HEK293 (cell line): Measurements from ENCODE around the gene RGS9.
"Not testable (repeated sequence)": the region's sequence is repeated elsewhere in the genome, so short reads cannot be mapped to it uniquely, and the experiment has no call there.

Source experiments
- ATF2 ChIP-seq: fragments of 450-650 bp; formaldehyde crosslinking; IDR thresholded peaks from 2 replicates; pipeline ENCODE4 v1.5.1; 2016; ENCODE audit warnings: missing biosample characterization, missing genetic modification characterization, low read depth
- BCL6B ChIP-seq: fragments of 450-650 bp; formaldehyde crosslinking; IDR thresholded peaks from 2 replicates; pipeline ENCODE4 v1.5.1; 2017; ENCODE audit warnings: missing biosample characterization, missing genetic modification characterization
- CTCF ChIP-seq: fragments of 450-650 bp; formaldehyde crosslinking; IDR thresholded peaks from 2 replicates; pipeline ENCODE4 v1.5.1; 2016; ENCODE audit warnings: missing biosample characterization, missing genetic modification characterization
- HIC1 ChIP-seq: fragments of 450-650 bp; formaldehyde crosslinking; IDR thresholded peaks from 2 replicates; pipeline ENCODE4 v1.5.1; 2016; ENCODE audit warnings: missing biosample characterization, missing genetic modification characterization
- ZBTB20 ChIP-seq: fragments of 450-650 bp; formaldehyde crosslinking; IDR thresholded peaks from 2 replicates; pipeline ENCODE4 v1.5.1; 2016; ENCODE audit warnings: missing biosample characterization, missing genetic modification characterization
- ZNF18 ChIP-seq: fragments of 450-650 bp; formaldehyde crosslinking; IDR thresholded peaks from 2 replicates; pipeline ENCODE4 v1.5.1; 2016; ENCODE audit warnings: missing biosample characterization, missing genetic modification characterization
- ZNF23 ChIP-seq: fragments of 450-650 bp; formaldehyde crosslinking; IDR thresholded peaks from 2 replicates; pipeline ENCODE4 v1.5.1; 2016; ENCODE audit warnings: missing biosample characterization, missing genetic modification characterization, borderline replicate concordance
- ZNF292 ChIP-seq: fragments of 450-650 bp; formaldehyde crosslinking; IDR thresholded peaks from 2 replicates; pipeline ENCODE4 v1.5.1; 2016; ENCODE audit warnings: low read depth, missing biosample characterization, missing genetic modification characterization, borderline replicate concordance
- ZNF449 ChIP-seq: fragments of 450-650 bp; formaldehyde crosslinking; IDR thresholded peaks from 2 replicates; pipeline ENCODE4 v1.5.1; 2017; ENCODE audit warnings: missing biosample characterization, mild to moderate bottlenecking, missing genetic modification characterization, moderate library complexity
- ZNF785 ChIP-seq: fragments of 450-650 bp; formaldehyde crosslinking; IDR thresholded peaks from 2 replicates; pipeline ENCODE4 v1.5.1; 2016; ENCODE audit warnings: missing biosample characterization, missing genetic modification characterization
- ZNF792 ChIP-seq: fragments of 450-650 bp; formaldehyde crosslinking; IDR thresholded peaks from 2 replicates; pipeline ENCODE4 v1.5.1; 2016; ENCODE audit warnings: missing biosample characterization, missing genetic modification characterization
- ZSCAN4 ChIP-seq: fragments of 450-650 bp; formaldehyde crosslinking; IDR thresholded peaks from 2 replicates; pipeline ENCODE4 v1.5.1; 2017; ENCODE audit warnings: missing biosample characterization, missing genetic modification characterization

- not testable (repeated sequence) for TF ChIP-seq ZNF23 (tag by site-specific recombination); ZNF449; HIC1 (tag by site-specific recombination); ZNF292 (tag by site-specific recombination); ZBTB20 (tag by site-specific recombination); CTCF (tag by site-specific recombination); ZSCAN4 (tag by site-specific recombination); BCL6B (tag by site-specific recombination); ZNF18 (tag by site-specific recombination); ZNF792; ZNF785; ATF2 (tag by site-specific recombination)
Observed at GRCh38 chr17:65180276-65180675, 43.1 kb downstream of the RGS9 start.
